Measurements from ENCODE around the gene DHX30.
"Not testable (repeated sequence)": the region's sequence is repeated elsewhere in the genome, so short reads cannot be mapped to it uniquely, and the experiment has no call there.

The DHX30 gene

DNA sequence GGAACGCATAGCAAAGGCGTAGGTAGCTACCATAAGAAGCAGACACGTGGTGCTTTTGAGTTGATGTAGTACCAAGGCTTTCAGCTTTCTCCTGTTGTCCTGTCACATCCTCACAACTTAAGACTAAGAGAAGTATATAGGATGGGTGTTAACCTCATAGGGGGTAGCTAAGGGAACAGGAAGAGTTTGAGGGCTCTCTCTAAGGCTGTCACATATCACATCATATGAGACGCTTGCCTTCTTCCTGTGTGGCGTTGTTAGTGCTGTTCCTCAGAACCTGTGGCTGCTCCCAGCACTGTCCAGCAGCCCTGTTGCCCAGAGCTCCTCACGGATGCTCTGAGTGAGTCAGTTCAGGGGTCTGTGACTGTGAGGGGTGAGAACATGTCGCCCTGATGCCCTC, 14.7 kb downstream of the DHX30 start:
- no peaks in the 10 kb centered on the region for H3K4me1 ChIP-seq (ENCODE audit: control insufficient read depth, insufficient read depth, low read length)
- no peaks in the 10 kb centered on the region for H3K27me3 ChIP-seq (ENCODE audit: control insufficient read depth, insufficient read depth, low read length)
- no peak overlapping the region for H3K4me3 ChIP-seq (ENCODE audit: low read length)
- H3K36me3 ChIP-seq (ENCODE audit: control insufficient read depth, insufficient read depth, low read length), result 0 out of 2 replicates have a peak, but pooled peaks cover 7% of the 10 kb centered on the region
- no CpG with 5 or more reads among the region's 7 CpGs for WGBS (ENCODE audit: insufficient coverage, insufficient read length)
- H3K27ac ChIP-seq (ENCODE audit: low read length), result no peak overlapping the region
- no peak for DNase-seq (ENCODE audit: low read depth, low spot score)
- no peaks in the 10 kb centered on the region for H3K9me3 ChIP-seq (ENCODE audit: control insufficient read depth, insufficient read depth, low read length)

- H3K36me3 ChIP-seq (ENCODE audit: control insufficient read depth, insufficient read depth, low read length), result peaks cover 14% of the 10 kb centered on the region
- H3K27ac ChIP-seq (ENCODE audit: low read length), result no peak overlapping the region
- no peaks in the 10 kb centered on the region for H3K27me3 ChIP-seq (ENCODE audit: control insufficient read depth, insufficient read depth, low read length)
- peak overlapping the region; percentile 71 for H3K4me3 ChIP-seq (ENCODE audit: low read length)
- no peaks in the 10 kb centered on the region for H3K9me3 ChIP-seq (ENCODE audit: control insufficient read depth, insufficient read depth, low read length)
- WGBS (ENCODE audit: insufficient coverage, insufficient read length), result no CpG with 5 or more reads among the region's 77 CpGs
- DNase-seq (ENCODE audit: low read depth, low spot score), result peak; percentile 76
- no peaks in the 10 kb centered on the region; the same call in 1 of the 2 replicates for H3K4me1 ChIP-seq (ENCODE audit: control insufficient read depth, insufficient read depth, low read length)
Observed at GRCh38 chr3:47824541-47825473, 21.9 kb downstream of the DHX30 start.

DNA sequence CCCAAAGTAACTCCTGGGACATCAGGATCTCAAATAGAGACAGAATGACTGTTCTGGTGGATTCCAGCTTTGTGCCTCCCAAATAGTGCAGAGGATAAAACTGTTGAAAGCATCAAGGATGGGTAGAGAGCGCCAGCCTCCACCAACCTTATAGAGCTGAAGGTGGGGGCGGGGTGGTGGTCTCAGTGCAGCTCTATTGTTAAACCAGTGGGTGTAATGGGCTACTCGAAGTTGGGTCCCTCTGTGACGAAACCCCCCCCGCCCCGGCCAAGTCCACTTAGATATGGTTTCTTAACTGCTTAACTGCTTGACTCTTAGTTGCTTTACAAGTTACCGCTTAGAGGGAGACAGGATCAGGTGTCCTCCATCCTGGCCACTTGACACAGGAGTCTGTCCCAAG, 22.7 kb downstream of the DHX30 start:
- H3K4me1 ChIP-seq (ENCODE audit: control insufficient read depth, insufficient read depth, low read length), result no peaks in the 10 kb centered on the region; the same call in 1 of the 2 replicates
- H3K4me3 ChIP-seq (ENCODE audit: low read length), result peak overlapping the region; percentile 71; the same call in 1 of the 2 replicates
- H3K27ac ChIP-seq (ENCODE audit: low read length), result no peak overlapping the region
- no CpG with 5 or more reads among the region's 7 CpGs for WGBS (ENCODE audit: insufficient coverage, insufficient read length)
- peaks cover 17% of the 10 kb centered on the region for H3K36me3 ChIP-seq (ENCODE audit: control insufficient read depth, insufficient read depth, low read length)
- H3K9me3 ChIP-seq (ENCODE audit: control insufficient read depth, insufficient read depth, low read length), result no peaks in the 10 kb centered on the region
- no peaks in the 10 kb centered on the region for H3K27me3 ChIP-seq (ENCODE audit: control insufficient read depth, insufficient read depth, low read length)
- no peak for DNase-seq (ENCODE audit: low read depth, low spot score)

DNA sequence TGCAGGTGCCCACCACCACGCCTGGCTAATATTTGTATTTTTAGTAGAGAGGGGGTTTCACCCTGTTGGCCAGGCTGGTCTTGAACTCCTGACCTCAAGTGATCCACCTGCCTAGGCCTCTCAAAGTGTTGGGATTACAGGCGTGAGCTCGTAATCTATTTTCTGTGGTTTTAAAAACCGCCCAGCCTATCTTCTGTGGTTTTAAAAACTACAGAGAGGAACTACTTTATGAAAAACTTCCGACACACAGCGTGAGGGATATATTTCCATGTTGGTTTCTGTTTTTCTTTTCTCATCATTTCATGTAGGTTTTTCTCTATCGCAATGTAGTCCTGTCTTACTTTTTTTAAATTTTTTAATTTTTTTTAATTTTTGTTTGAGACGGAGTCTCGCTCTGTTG, 26.5 kb downstream of the DHX30 start:
- not testable (repeated sequence) for H3K27ac ChIP-seq (ENCODE audit: low read length); DNase-seq (ENCODE audit: low read depth, low spot score); H3K27me3 ChIP-seq (ENCODE audit: control insufficient read depth, insufficient read depth, low read length); H3K4me1 ChIP-seq (ENCODE audit: control insufficient read depth, insufficient read depth, low read length); H3K4me3 ChIP-seq (ENCODE audit: low read length); H3K9me3 ChIP-seq (ENCODE audit: control insufficient read depth, insufficient read depth, low read length)
- peaks cover 28% of the 10 kb centered on the region for H3K36me3 ChIP-seq (ENCODE audit: control insufficient read depth, insufficient read depth, low read length)
- WGBS (ENCODE audit: insufficient coverage, insufficient read length), result no CpG with 5 or more reads among the region's 9 CpGs

- H3K4me1 ChIP-seq (ENCODE audit: control insufficient read depth, insufficient read depth, low read length), result peaks cover 10% of the 10 kb centered on the region
- H3K4me3 ChIP-seq (ENCODE audit: low read length), result no peak overlapping the region
- no peak overlapping the region for H3K27ac ChIP-seq (ENCODE audit: low read length)
- no CpG with 5 or more reads among the region's 7 CpGs for WGBS (ENCODE audit: insufficient coverage, insufficient read length)
- no peaks in the 10 kb centered on the region for H3K27me3 ChIP-seq (ENCODE audit: control insufficient read depth, insufficient read depth, low read length)
- DNase-seq (ENCODE audit: low read depth, low spot score), result no peak
- no peaks in the 10 kb centered on the region for H3K9me3 ChIP-seq (ENCODE audit: control insufficient read depth, insufficient read depth, low read length)
- H3K36me3 ChIP-seq (ENCODE audit: control insufficient read depth, insufficient read depth, low read length), result peaks cover 26% of the 10 kb centered on the region
Observed at GRCh38 chr3:47836986-47837385, 34.0 kb downstream of the DHX30 start.

GRCh38 chr3:47838503-47838902, 35.6 kb downstream of the DHX30 start:
- H3K27me3 ChIP-seq (ENCODE audit: control insufficient read depth, insufficient read depth, low read length), result no peaks in the 10 kb centered on the region
- no peaks in the 10 kb centered on the region for H3K9me3 ChIP-seq (ENCODE audit: control insufficient read depth, insufficient read depth, low read length)
- WGBS (ENCODE audit: insufficient coverage, insufficient read length), result no CpG with 5 or more reads among the region's 5 CpGs
- DNase-seq (ENCODE audit: low read depth, low spot score), result no peak
- H3K4me3 ChIP-seq (ENCODE audit: low read length), result no peak overlapping the region
- peaks cover 33% of the 10 kb centered on the region for H3K36me3 ChIP-seq (ENCODE audit: control insufficient read depth, insufficient read depth, low read length)
- no peak overlapping the region for H3K27ac ChIP-seq (ENCODE audit: low read length)
- peaks cover 13% of the 10 kb centered on the region for H3K4me1 ChIP-seq (ENCODE audit: control insufficient read depth, insufficient read depth, low read length)

- no peaks in the 10 kb centered on the region for H3K27me3 ChIP-seq (ENCODE audit: control insufficient read depth, insufficient read depth, low read length)
- no peaks in the 10 kb centered on the region for H3K9me3 ChIP-seq (ENCODE audit: control insufficient read depth, insufficient read depth, low read length)
- peaks cover 51% of the 10 kb centered on the region for H3K36me3 ChIP-seq (ENCODE audit: control insufficient read depth, insufficient read depth, low read length)
- no CpG with 5 or more reads among the region's 7 CpGs for WGBS (ENCODE audit: insufficient coverage, insufficient read length)
- DNase-seq (ENCODE audit: low read depth, low spot score), result no peak
- peaks cover 13% of the 10 kb centered on the region for H3K4me1 ChIP-seq (ENCODE audit: control insufficient read depth, insufficient read depth, low read length)
- no peak overlapping the region for H3K27ac ChIP-seq (ENCODE audit: low read length)
- no peak overlapping the region for H3K4me3 ChIP-seq (ENCODE audit: low read length)
Observed at GRCh38 chr3:47841786-47842349, 38.9 kb downstream of the DHX30 start.

DNA sequence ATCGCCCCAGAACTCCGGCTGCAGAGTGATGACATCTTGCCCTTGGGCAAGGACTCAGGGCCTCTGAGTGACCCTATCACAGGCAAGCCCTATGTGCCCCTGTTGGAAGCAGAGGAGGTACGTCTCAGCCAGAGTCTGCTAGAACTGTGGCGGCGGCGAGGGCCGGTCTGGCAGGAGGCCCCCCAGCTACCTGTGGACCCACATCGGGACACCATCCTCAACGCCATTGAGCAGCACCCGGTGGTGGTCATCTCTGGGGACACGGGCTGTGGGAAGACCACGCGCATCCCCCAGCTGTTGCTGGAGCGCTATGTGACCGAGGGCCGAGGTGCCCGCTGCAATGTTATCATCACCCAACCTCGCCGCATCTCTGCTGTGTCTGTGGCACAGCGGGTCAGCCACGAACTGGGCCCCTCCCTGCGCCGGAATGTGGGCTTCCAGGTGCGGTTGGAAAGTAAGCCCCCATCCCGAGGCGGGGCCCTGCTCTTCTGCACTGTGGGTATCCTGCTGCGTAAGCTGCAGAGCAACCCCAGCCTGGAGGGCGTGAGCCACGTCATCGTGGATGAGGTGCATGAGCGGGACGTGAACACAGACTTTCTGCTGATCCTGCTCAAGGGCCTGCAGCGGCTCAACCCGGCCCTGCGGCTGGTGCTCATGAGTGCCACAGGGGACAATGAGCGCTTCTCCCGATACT, 43.4 kb downstream of the DHX30 start:
- Histone ChIP-seq H3K27me3 (ENCODE audit: control insufficient read depth, insufficient read depth, low read length) (no peaks in the 10 kb centered on the region), H3K27ac (ENCODE audit: low read length) (no peak overlapping the region), H3K36me3 (ENCODE audit: control insufficient read depth, insufficient read depth, low read length) (peaks cover 72% of the 10 kb centered on the region), H3K9me3 (ENCODE audit: control insufficient read depth, insufficient read depth, low read length) (no peaks in the 10 kb centered on the region), H3K4me1 (ENCODE audit: control insufficient read depth, insufficient read depth, low read length) (peaks cover 3% of the 10 kb centered on the region), H3K4me3 (ENCODE audit: low read length) (no peak overlapping the region)
- DNase-seq (ENCODE audit: low read depth, low spot score), result no peak
- WGBS (ENCODE audit: insufficient coverage, insufficient read length), result no CpG with 5 or more reads among the region's 37 CpGs

GRCh38 chr3:47846880-47847248, 43.9 kb downstream of the DHX30 start:
- no CpG with 5 or more reads among the region's 10 CpGs for WGBS (ENCODE audit: insufficient coverage, insufficient read length)
- peaks cover 72% of the 10 kb centered on the region for H3K36me3 ChIP-seq (ENCODE audit: control insufficient read depth, insufficient read depth, low read length)
- no peak for DNase-seq (ENCODE audit: low read depth, low spot score)
- H3K9me3 ChIP-seq (ENCODE audit: control insufficient read depth, insufficient read depth, low read length), result no peaks in the 10 kb centered on the region
- H3K27me3 ChIP-seq (ENCODE audit: control insufficient read depth, insufficient read depth, low read length), result no peaks in the 10 kb centered on the region
- no peak overlapping the region for H3K4me3 ChIP-seq (ENCODE audit: low read length)
- H3K27ac ChIP-seq (ENCODE audit: low read length), result no peak overlapping the region
- peaks cover 2% of the 10 kb centered on the region for H3K4me1 ChIP-seq (ENCODE audit: control insufficient read depth, insufficient read depth, low read length)

- Histone ChIP-seq H3K27ac (ENCODE audit: low read length) (no peak overlapping the region), H3K4me3 (ENCODE audit: low read length) (no peak overlapping the region), H3K36me3 (ENCODE audit: control insufficient read depth, insufficient read depth, low read length) (peaks cover 72% of the 10 kb centered on the region), H3K27me3 (ENCODE audit: control insufficient read depth, insufficient read depth, low read length) (no peaks in the 10 kb centered on the region), H3K4me1 (ENCODE audit: control insufficient read depth, insufficient read depth, low read length) (peaks cover 2% of the 10 kb centered on the region), H3K9me3 (ENCODE audit: control insufficient read depth, insufficient read depth, low read length) (no peaks in the 10 kb centered on the region)
- WGBS (ENCODE audit: insufficient coverage, insufficient read length), result no CpG with 5 or more reads among the region's 11 CpGs
- no peak for DNase-seq (ENCODE audit: low read depth, low spot score)
Observed at GRCh38 chr3:47847260-47847659, 44.3 kb downstream of the DHX30 start.
